HepG2 (cell line): Measurements from ENCODE around the gene CELF6. TPM values are rescaled to one million over a fixed set of nuclear protein-coding genes. Genes with fewer than 3 reads are reported as not detected.

Source experiments
- ATAC-seq: fragments of 200-7000 bp; cut with Tn5 transposase; 3 replicates; pipeline ENCODE4 v1.9.1; 2020; ENCODE audit warnings: mild to moderate bottlenecking, moderate library complexity
- BruUV-seq: library from RNA; stranded (reverse); fragments of 400-500 nt; replicated peaks from 2 replicates; lab custom pipeline; 2021; lab: Mats Ljungman, UMichigan
- CTCF ChIA-PET: fragments of 300-600 bp; formaldehyde crosslinking; extraction: SDS; loops from one replicate; lab custom pipeline; 2021; ENCODE audit warnings: low total read pairs, inconsistent platforms, low intra/inter-chr PET ratio; lab: Yijun Ruan, JAX
- POLR2A ChIA-PET: fragments of 350-600 bp; sonication (Branson Sonifier 250); formaldehyde crosslinking; loops from one replicate; lab custom pipeline; 2020; ENCODE audit warnings: antibody characterized with exemption, inconsistent platforms; lab: Yijun Ruan, JAX
- DNase-seq: peaks from one replicate; pipeline ENCODE4 v3.0.0-alpha.2; 2015; ENCODE audit warnings: low spot score
- FAIRE-seq: peaks from 3 replicates; lab custom pipeline; 2011; peaks lifted over from hg19 to GRCh38; lab: Jason Lieb, UNC
- H2AFZ ChIP-seq: one replicate; pipeline ENCODE4 v1.6.1; 2011; ENCODE audit warnings: low read length, inconsistent platforms
- H3K27ac ChIP-seq: fragments of 300-600 bp; 3 replicates; pipeline ENCODE4 v1.8.0; 2011; ENCODE audit warnings: mixed run types, mild to moderate bottlenecking, mixed read lengths, low read length, inconsistent platforms; ENCODE audit not compliant: insufficient read depth; ENCODE audit errors: extremely low read length
- H3K27me3 ChIP-seq, 2 experiments: fragments of 200-600 bp in 1 of 2; 2 replicates in 1 of 2; 3 replicates in 1 of 2; pipeline versions ENCODE4 v1.6.0 to v1.8.0; 2011; ENCODE audit warnings: low read length in 2 of 2, mild to moderate bottlenecking in 2 of 2, moderate library complexity in 2 of 2, inconsistent platforms in 1 of 2; ENCODE audit not compliant: insufficient read depth in 2 of 2, control insufficient read depth in 1 of 2
- H3K36me3 ChIP-seq, 2 experiments: fragments of 200-600 bp in 1 of 2; replicated peaks in 1 of 2; 2 replicates in 1 of 2; 3 replicates in 1 of 2; pipeline versions ENCODE4 v1.5.1 to v1.8.0; 2011; ENCODE audit warnings: low read length in 2 of 2, inconsistent platforms in 1 of 2; ENCODE audit not compliant: insufficient read depth in 2 of 2, control insufficient read depth in 1 of 2
- H3K4me1 ChIP-seq: 2 replicates; pipeline ENCODE4 v1.5.1; 2012; ENCODE audit warnings: low read length, inconsistent platforms; ENCODE audit not compliant: insufficient read depth
- H3K4me2 ChIP-seq: 2 replicates; pipeline ENCODE4 v1.6.0; 2011; ENCODE audit warnings: low read depth, low read length, inconsistent platforms
- H3K4me3 ChIP-seq, 3 experiments: fragments of 200-600 bp in 1 of 3; sonication (generic), shearing (Covaris generic) in 1 of 3; replicated peaks in 1 of 3; 2 replicates each; pipeline ENCODE4 v1.5.1; 2011 to 2016; ENCODE audit warnings: low read length in 3 of 3, inconsistent platforms in 2 of 3, low read depth in 2 of 3, mild to moderate bottlenecking in 2 of 3, control low read depth in 1 of 3, mixed read lengths in 1 of 3; ENCODE audit not compliant: insufficient read depth in 1 of 3
- H3K79me2 ChIP-seq: one replicate; pipeline ENCODE4 v1.6.1; 2011; ENCODE audit warnings: low read length, inconsistent platforms; ENCODE audit not compliant: insufficient read depth
- H3K9ac ChIP-seq: 2 replicates; pipeline ENCODE4 v1.6.0; 2011; ENCODE audit warnings: mild to moderate bottlenecking, low read depth, low read length, inconsistent platforms; ENCODE audit not compliant: insufficient read depth
- H3K9me3 ChIP-seq: 2 replicates; pipeline ENCODE4 v1.5.1; 2012; ENCODE audit warnings: mild to moderate bottlenecking, low read length
- H4K20me1 ChIP-seq: 2 replicates; pipeline ENCODE4 v1.6.0; 2011; ENCODE audit warnings: inconsistent platforms, mild to moderate bottlenecking, low read length, moderate library complexity; ENCODE audit not compliant: insufficient read depth
- GMEB2 ChIP-seq: IDR thresholded peaks from 2 replicates; pipeline ENCODE4 v1.6.1; 2016; ENCODE audit warnings: missing biosample characterization, missing genetic modification reagents, low read depth
- HNF1A ChIP-seq, 2 experiments: sonication (generic) in 1 of 2; formaldehyde crosslinking in 1 of 2; IDR thresholded peaks; 2 replicates each; pipeline versions ENCODE4 v1.4.0 to v1.6.1; 2016 to 2020; ENCODE audit warnings: borderline replicate concordance in 1 of 2, low read depth in 1 of 2, mild to moderate bottlenecking in 1 of 2, missing genetic modification reagents in 1 of 2
- KDM1A ChIP-seq: IDR thresholded peaks from 2 replicates; pipeline ENCODE4 v1.6.1; 2016; ENCODE audit warnings: missing compliant biosample characterization
- NAIF1 ChIP-seq: sonication (generic); formaldehyde crosslinking; IDR thresholded peaks from 2 replicates; pipeline ENCODE4 v1.5.0; 2020; ENCODE audit warnings: mild to moderate bottlenecking, missing genetic modification reagents, borderline replicate concordance
- U2AF1 ChIP-seq: fragments of 200-400 bp; formaldehyde crosslinking; optimal IDR thresholded peaks from 2 replicates; pipeline ENCODE3; 2017; ENCODE audit warnings: mild to moderate bottlenecking, low read depth, low read length
- U2AF2 ChIP-seq: fragments of 200-400 bp; formaldehyde crosslinking; IDR thresholded peaks from 2 replicates; pipeline ENCODE4 v1.6.1; 2017; ENCODE audit warnings: low read depth, mild to moderate bottlenecking, low read length
- ZNF326 ChIP-seq: sonication (generic); formaldehyde crosslinking; IDR thresholded peaks from 2 replicates; pipeline ENCODE4 v1.4.0; 2020; ENCODE audit warnings: missing genetic modification reagents, borderline replicate concordance
- ZNF451 ChIP-seq: sonication (generic); formaldehyde crosslinking; IDR thresholded peaks from 2 replicates; pipeline ENCODE4 v1.5.0; 2020; ENCODE audit warnings: mild to moderate bottlenecking, missing genetic modification reagents
- ZSCAN25 ChIP-seq: sonication (generic); formaldehyde crosslinking; IDR thresholded peaks from 2 replicates; pipeline ENCODE4 v1.8.0; 2022; ENCODE audit warnings: mild to moderate bottlenecking, missing genetic modification reagents
- WGBS: methylation state at CpG from one replicate; pipeline ENCODE4 v1.1.6; 2017; ENCODE audit warnings: low lambda C conversion rate; 5-methylcytosine and 5-hydroxymethylcytosine counted together
- in situ Hi-C: cut with HindIII; loops from 2 replicates; pipeline ENCODE4 v1.10.0; 2017; ENCODE audit warnings: low pct_unique_long_range_greater_than_20kb; ENCODE audit not compliant: extremely low pct_ligation_motif_present
- intact Hi-C: fragments of 100-400 bp; cut with micrococcal nuclease; formaldehyde crosslinking; loops from one replicate; pipeline ENCODE4 v1.10.0; 2022; ENCODE audit not compliant: unreplicated experiment
- polyA plus RNA-seq, 8 experiments: library from polyadenylated mRNA; depleted of rRNA in 3 of 8; stranded (reverse) in 7 of 8; unstranded in 1 of 8; fragments of >200 nt; fragmentation: Illumina TruSeq in 4 of 8; extraction: Trizol in 4 of 8; gene quantifications; 2 replicates each; pipeline versions ENCODE4 v1.2.1 to v1.2.3, GENCODE V29; 2011 to 2016; ENCODE audit warnings: low read depth in 4 of 8, missing spikeins in 1 of 8, mixed read lengths in 1 of 8; ENCODE audit not compliant: insufficient read depth in 1 of 8
- total RNA-seq, 5 experiments: library from RNA; depleted of rRNA; stranded (reverse); fragments of >200 nt; fragmentation: Illumina TruSeq; extraction: Trizol; gene quantifications; 2 replicates each; pipeline ENCODE4 v1.2.3, GENCODE V29; 2016; ENCODE audit warnings: low read depth in 1 of 5

CELF6 gene
- total and polyA plus RNA-seq, 2 of the 13 experiments (the other 11 are each of a cell fraction or from before 2014, with no cell fraction given) = 0.49 to 0.94 TPM

DNA sequence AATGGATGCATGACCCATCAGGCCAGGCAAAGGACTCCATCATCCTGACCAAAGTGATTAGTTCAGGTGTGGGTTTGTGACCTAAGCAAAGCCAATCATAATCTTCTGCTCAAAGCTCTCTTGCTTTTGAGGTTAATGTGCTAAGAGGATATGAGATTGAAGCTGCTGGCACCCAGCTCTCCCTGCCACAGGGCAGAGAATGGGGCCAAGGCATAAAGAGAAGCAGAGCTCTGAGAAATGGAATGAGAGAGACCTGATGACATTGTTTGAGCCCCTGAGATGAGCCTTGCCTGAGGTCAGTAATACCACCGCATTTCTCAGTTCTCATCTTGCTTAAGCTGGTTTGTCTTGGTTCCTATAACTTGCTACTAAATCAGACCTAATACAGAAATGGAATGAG, 41.2 kb downstream of the CELF6 start:
- ATAC-seq = no peak
- Histone ChIP-seq H4K20me1 (no peaks in the 10 kb centered on the region), H3K79me2 (no peaks in the 10 kb centered on the region)
- TF ChIP-seq U2AF1 = no peak
- no peak for TF ChIP-seq ZNF451 (CRISPR knock-in tag)
- no peak for TF ChIP-seq ZSCAN25 (CRISPR knock-in tag)
- TF ChIP-seq NAIF1 (CRISPR knock-in tag) = no peak
- no peak for TF ChIP-seq ZNF326
- TF ChIP-seq, all 625 proteins: peak for 0
- intact Hi-C loops = no loop called here
- POLR2A ChIA-PET = no interaction called here
- Histone ChIP-seq H2AFZ (no peak overlapping the region), H3K27ac (no peak overlapping the region), H3K9ac (no peak overlapping the region), H3K4me3 (no peak overlapping the region), H3K4me1 (peaks cover 26% of the 10 kb centered on the region), H3K4me2 (no peak overlapping the region), H3K36me3 (no peaks in the 10 kb centered on the region), H3K27me3 (no peaks in the 10 kb centered on the region; a peak in 1 of 5 replicates), H3K9me3 (no peaks in the 10 kb centered on the region)
- no TSS peak for BruUV-seq
- FAIRE-seq = no peak
- in situ Hi-C loops = no loop called here
- WGBS = 83% methylated on average over 1 of the region's 1 CpG
- no peak for DNase-seq
- CTCF ChIA-PET = no interaction called here

DNA sequence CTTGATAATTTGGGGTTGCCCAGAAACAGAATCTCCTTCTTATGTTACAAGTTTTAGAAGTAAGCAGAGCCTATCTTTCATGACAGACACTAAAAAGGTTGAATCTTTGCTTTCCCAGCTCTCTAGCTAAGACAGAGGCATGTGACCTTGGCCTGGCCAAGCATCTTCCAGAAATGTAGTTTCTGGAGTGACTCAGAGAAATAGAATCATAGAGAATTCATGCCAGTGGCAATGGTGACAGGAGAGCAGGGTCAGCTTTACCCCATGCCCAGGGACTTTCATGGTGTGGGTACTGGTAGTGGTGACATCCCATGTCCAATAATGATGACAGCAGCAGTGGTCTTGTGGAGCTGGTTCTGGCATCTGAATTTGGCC, 43.6 kb downstream of the CELF6 start:
- Histone ChIP-seq H3K4me3 (no peak overlapping the region), H3K27ac (no peak overlapping the region), H3K9ac (no peak overlapping the region), H3K27me3 (peaks cover 0 to under 1% of the 10 kb centered on the region in 2 experiments; a peak in 2 of 5 replicates), H3K36me3 (no peaks in the 10 kb centered on the region), H3K9me3 (no peaks in the 10 kb centered on the region), H3K4me2 (no peak overlapping the region), H2AFZ (no peak overlapping the region), H3K4me1 (peaks cover 16% of the 10 kb centered on the region), H3K79me2 (no peaks in the 10 kb centered on the region), H4K20me1 (no peaks in the 10 kb centered on the region)
- intact Hi-C loops (no loop called here), in situ Hi-C loops (no loop called here)
- ATAC-seq (no peak), DNase-seq (no peak), FAIRE-seq (no peak)
- no TSS peak for BruUV-seq
- POLR2A ChIA-PET = no interaction called here
- CTCF ChIA-PET = no interaction called here
- TF ChIP-seq HNF1A (IDR thresholded peaks at IDR 0.05; ENCODE audit: low read depth) (no peak), HNF1A (CRISPR knock-in tag; IDR thresholded peaks at IDR 0.05; ENCODE audit: borderline replicate concordance) (no peak), U2AF2 (no peak), KDM1A (CRISPR knock-in tag) (no peak), GMEB2 (CRISPR knock-in tag) (no peak)
